Hepatocyte (in vitro differentiated cells): ENCODE measurements around the gene PNPLA2. TPM values are rescaled to one million over a fixed set of nuclear protein-coding genes. Genes with fewer than 3 reads are reported as not detected.

Experiments
- DNase-seq: peaks from one replicate; pipeline ENCODE4 v3.0.0-alpha.2; 2016; ENCODE audit warnings: low spot score
- H2AFZ ChIP-seq: fragments of 200-600 bp; sonication (generic); 2 replicates; pipeline ENCODE4 v1.6.0; 2016; ENCODE audit warnings: antibody characterized with exemption, mild to moderate bottlenecking
- H3K27ac ChIP-seq: fragments of 200-600 bp; sonication (generic); 2 replicates; pipeline ENCODE4 v1.5.1; 2016; ENCODE audit warnings: mild to moderate bottlenecking
- H3K27me3 ChIP-seq: fragments of 200-600 bp; sonication (generic); 2 replicates; pipeline ENCODE4 v1.6.1; 2016
- H3K36me3 ChIP-seq: fragments of 200-600 bp; sonication (generic); replicated peaks from 2 replicates; pipeline ENCODE4 v1.5.1; 2016; ENCODE audit warnings: low read depth; ENCODE audit not compliant: insufficient read depth
- H3K4me1 ChIP-seq: fragments of 200-600 bp; sonication (generic); 2 replicates; pipeline ENCODE4 v1.5.1; 2016; ENCODE audit warnings: mild to moderate bottlenecking, moderate library complexity; ENCODE audit not compliant: insufficient read depth
- H3K4me2 ChIP-seq: fragments of 200-600 bp; sonication (generic); 2 replicates; pipeline ENCODE4 v1.6.0; 2016
- H3K4me3 ChIP-seq: fragments of 200-600 bp; sonication (generic); 2 replicates; pipeline ENCODE4 v1.5.1; 2016; ENCODE audit warnings: mild to moderate bottlenecking
- H3K79me2 ChIP-seq: fragments of 200-600 bp; sonication (generic); 2 replicates; pipeline ENCODE4 v1.6.0; 2017; ENCODE audit warnings: mild to moderate bottlenecking
- H3K9me2 ChIP-seq: fragments of 200-600 bp; sonication (generic); replicated peaks from 2 replicates; pipeline ENCODE4 v1.6.0; 2017; ENCODE audit warnings: mild to moderate bottlenecking; ENCODE audit not compliant: insufficient read depth
- H3K9me3 ChIP-seq: fragments of 200-600 bp; sonication (generic); 2 replicates; pipeline ENCODE4 v1.5.1; 2016; ENCODE audit warnings: low read depth, mild to moderate bottlenecking
- H4K20me1 ChIP-seq: fragments of 200-600 bp; sonication (generic); 2 replicates; pipeline ENCODE4 v1.6.0; 2016; ENCODE audit warnings: mild to moderate bottlenecking; ENCODE audit not compliant: insufficient read depth, poor library complexity, severe bottlenecking
- CTCF ChIP-seq: fragments of 200-600 bp; sonication (generic); IDR thresholded peaks from 2 replicates; pipeline ENCODE4 v1.5.1; 2016; ENCODE audit warnings: antibody characterized with exemption, mild to moderate bottlenecking; ENCODE audit not compliant: poor library complexity
- EZH2 ChIP-seq: fragments of 200-600 bp; sonication (generic); IDR thresholded peaks from 2 replicates; pipeline ENCODE4 v1.6.1; 2016; ENCODE audit warnings: antibody characterized with exemption, mild to moderate bottlenecking, borderline replicate concordance
- EZH2phosphoT487 ChIP-seq: fragments of 200-600 bp; sonication (generic); IDR thresholded peaks from one replicate; pipeline ENCODE4 v1.6.1; 2018; ENCODE audit warnings: antibody characterized with exemption, mild to moderate bottlenecking, low read depth, moderate library complexity; ENCODE audit not compliant: unreplicated experiment, severe bottlenecking
- WGBS: methylation state at CpG from one replicate; pipeline ENCODE4 v1.1.6; 2016; ENCODE audit warnings: low lambda C conversion rate; ENCODE audit errors: missing lambda C conversion rate; 5-methylcytosine and 5-hydroxymethylcytosine counted together
- polyA plus RNA-seq: library from polyadenylated mRNA; unstranded; fragments of >200 nt; fragmentation: Nextera tagmentation; extraction: Ambion mirVana; gene quantifications from 2 replicates; pipeline ENCODE4 v1.2.1, GENCODE V29; 2016
- total RNA-seq: library from RNA; depleted of rRNA; stranded (reverse); fragments of >200 nt; gene quantifications from 2 replicates; pipeline ENCODE4 v1.2.3, GENCODE V29; 2014

Gene PNPLA2
- total and polyA plus RNA-seq, 2 experiments from 2014 or later = 12.9 to 50.0 TPM

DNA sequence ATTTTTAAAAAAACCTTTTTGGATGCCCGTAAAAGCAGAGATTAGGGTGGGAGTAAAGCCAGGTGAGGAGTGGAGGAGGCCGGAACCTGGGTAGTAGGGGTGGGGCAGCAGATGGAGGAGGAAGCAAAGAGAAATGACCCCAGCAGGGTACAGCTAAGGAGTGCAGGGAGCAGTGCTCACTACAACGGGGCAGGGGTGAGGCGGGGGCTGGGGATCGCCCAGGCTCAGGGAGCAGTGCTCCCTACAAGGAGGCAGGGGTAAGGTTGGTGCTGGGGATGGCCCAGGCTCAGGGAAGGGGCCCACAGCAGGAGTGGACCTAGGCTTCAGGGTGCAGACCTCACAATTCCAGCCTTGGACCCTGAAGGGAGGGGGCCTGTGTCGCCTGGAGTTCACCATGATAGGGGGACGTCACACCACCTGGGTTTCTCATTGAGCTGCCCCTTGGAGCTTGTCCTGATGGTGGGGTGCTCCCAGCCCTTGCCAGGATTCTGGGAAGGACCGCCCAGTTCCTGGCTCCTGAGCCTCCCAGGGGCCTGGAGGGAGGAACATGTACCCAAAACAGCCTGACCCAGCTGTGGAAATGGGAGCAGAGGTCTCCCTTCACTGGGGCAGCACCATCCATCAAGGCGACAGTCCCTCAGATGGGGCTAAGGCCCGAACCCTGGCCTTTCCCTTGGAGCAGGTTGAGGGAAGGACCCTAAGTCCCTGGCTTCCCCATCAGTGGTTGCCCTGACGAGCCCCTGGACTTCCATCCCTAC lies 2.9 kb upstream of the PNPLA2 start:
- H3K4me2 ChIP-seq = no peak overlapping the region
- peaks cover 21% of the 10 kb centered on the region for H3K79me2 ChIP-seq
- no peak overlapping the region for H2AFZ ChIP-seq
- DNase-seq = no peak
- no peaks in the 10 kb centered on the region for H3K36me3 ChIP-seq
- TF ChIP-seq CTCF (no peak), EZH2phosphoT487 (no peak), EZH2 (no peak)
- H4K20me1 ChIP-seq = peaks cover 17% of the 10 kb centered on the region
- H3K9me2 ChIP-seq = no peaks in the 10 kb centered on the region
- H3K4me1 ChIP-seq = peaks cover 15% of the 10 kb centered on the region
- H3K4me3 ChIP-seq = no peak overlapping the region
- WGBS = 95% methylated on average over 9 of the region's 11 CpGs
- H3K27me3 ChIP-seq = no peaks in the 10 kb centered on the region
- no peak overlapping the region for H3K27ac ChIP-seq
- no peaks in the 10 kb centered on the region for H3K9me3 ChIP-seq

DNA sequence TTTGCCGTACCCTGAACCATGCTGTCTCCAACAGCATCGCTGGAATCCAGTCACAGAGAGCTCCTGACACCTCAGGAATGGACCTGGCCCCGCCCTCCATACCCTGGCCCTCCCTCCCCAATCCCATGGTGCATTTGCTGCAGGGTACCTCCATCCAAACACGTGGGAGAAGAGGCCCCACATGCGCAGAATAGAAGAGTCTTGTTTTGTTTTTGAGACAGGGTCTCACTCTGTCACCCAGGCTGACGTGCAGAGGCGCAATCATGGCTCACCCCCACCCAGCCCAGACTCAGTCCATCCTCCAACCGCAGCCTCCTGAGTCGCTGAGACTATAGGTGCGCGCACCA lies 2.3 kb upstream of the PNPLA2 start:
- Histone ChIP-seq H3K4me1 (peaks cover 16% of the 10 kb centered on the region), H4K20me1 (peaks cover 17% of the 10 kb centered on the region), H3K27ac (no peak overlapping the region), H3K9me2 (no peaks in the 10 kb centered on the region), H3K4me2 (no peak overlapping the region), H3K36me3 (no peaks in the 10 kb centered on the region), H3K9me3 (no peaks in the 10 kb centered on the region), H3K4me3 (no peak overlapping the region), H2AFZ (no peak overlapping the region), H3K79me2 (peaks cover 21% of the 10 kb centered on the region), H3K27me3 (no peaks in the 10 kb centered on the region)
- TF ChIP-seq EZH2 = no peak
- no peak for TF ChIP-seq EZH2phosphoT487
- TF ChIP-seq CTCF = no peak
- 84% methylated on average over 11 of the region's 11 CpGs for WGBS
- DNase-seq = no peak

GRCh38 chr11:819129-819931 lies 616 bp downstream of the PNPLA2 start:
- Histone ChIP-seq H2AFZ (peak overlapping the region; percentile 58), H3K36me3 (no peaks in the 10 kb centered on the region), H3K4me2 (peak overlapping the region; percentile 91), H3K4me3 (peak overlapping the region; percentile 89), H3K79me2 (peaks cover 19% of the 10 kb centered on the region), H4K20me1 (peaks cover 16% of the 10 kb centered on the region), H3K9me2 (no peaks in the 10 kb centered on the region), H3K27me3 (no peaks in the 10 kb centered on the region), H3K27ac (peak overlapping the region; percentile 88), H3K4me1 (peaks cover 16% of the 10 kb centered on the region), H3K9me3 (no peaks in the 10 kb centered on the region)
- TF ChIP-seq EZH2phosphoT487 (no peak), CTCF (no peak), EZH2 (no peak)
- WGBS = 3% methylated on average over 52 of the region's 96 CpGs
- DNase-seq = peak; percentile 97
